GM23338 (cell line): ENCODE data around the gene IQCK. TPM values are rescaled to one million over a fixed set of nuclear protein-coding genes. Genes with fewer than 3 reads are reported as not detected.

Source experiments
- ATAC-seq: fragments of 200-7000 bp; cut with Tn5 transposase; 3 replicates; pipeline ENCODE4 v1.9.1; 2020
- DNase-seq: peaks from one replicate; pipeline ENCODE4 v3.0.0-alpha.2; 2015; ENCODE audit warnings: low spot score
- H2AFZ ChIP-seq: fragments of 200-600 bp; sonication (generic); 2 replicates; pipeline ENCODE4 v1.8.0; 2016; ENCODE audit warnings: antibody characterized with exemption, mild to moderate bottlenecking, moderate library complexity
- H3F3A ChIP-seq: fragments of 200-600 bp; sonication (generic); replicated peaks from 2 replicates; pipeline ENCODE4 v1.8.0; 2017; ENCODE audit warnings: antibody characterized with exemption, mixed run types, low read depth
- H3K27ac ChIP-seq: fragments of 200-600 bp; sonication (generic); 2 replicates; pipeline ENCODE4 v1.6.1; 2016; ENCODE audit warnings: low read depth
- H3K27me3 ChIP-seq: fragments of 200-600 bp; sonication (generic); 2 replicates; pipeline ENCODE4 v1.8.0; 2016; ENCODE audit warnings: mild to moderate bottlenecking, mixed run types, moderate library complexity; ENCODE audit not compliant: insufficient read depth
- H3K36me3 ChIP-seq: fragments of 200-600 bp; sonication (generic); 2 replicates; pipeline ENCODE4 v1.8.0; 2016; ENCODE audit warnings: mild to moderate bottlenecking; ENCODE audit not compliant: insufficient read depth
- H3K4me1 ChIP-seq: fragments of 200-600 bp; sonication (generic); 2 replicates; pipeline ENCODE4 v1.8.0; 2016; ENCODE audit warnings: mild to moderate bottlenecking, moderate library complexity; ENCODE audit not compliant: insufficient read depth
- H3K4me2 ChIP-seq: fragments of 200-600 bp; sonication (generic); 2 replicates; pipeline ENCODE4 v1.7.1; 2017; ENCODE audit warnings: mixed run types
- H3K4me3 ChIP-seq: fragments of 200-600 bp; sonication (generic); 2 replicates; pipeline ENCODE4 v1.6.1; 2016; ENCODE audit warnings: mixed run types
- H3K79me2 ChIP-seq: fragments of 200-600 bp; sonication (generic); replicated peaks from 2 replicates; pipeline ENCODE4 v1.8.0; 2017; ENCODE audit warnings: mild to moderate bottlenecking; ENCODE audit not compliant: insufficient read depth
- H3K9me2 ChIP-seq: fragments of 200-600 bp; sonication (generic); 2 replicates; pipeline ENCODE4 v1.8.0; 2017; ENCODE audit not compliant: insufficient read depth
- H4K20me1 ChIP-seq: fragments of 200-600 bp; sonication (generic); replicated peaks from 2 replicates; pipeline ENCODE4 v1.8.0; 2017; ENCODE audit warnings: mild to moderate bottlenecking; ENCODE audit not compliant: insufficient read depth
- H3K27ac Mint-ChIP-seq: 2 replicates; pipeline ENCODE4 v1.8.0; 2020; ENCODE audit warnings: inconsistent platforms, mild to moderate bottlenecking, moderate library complexity, mixed read lengths
- H3K27me3 Mint-ChIP-seq: 3 replicates; pipeline ENCODE4 v1.8.0; 2022; ENCODE audit warnings: low read depth, mild to moderate bottlenecking, moderate library complexity, mixed read lengths, inconsistent platforms; ENCODE audit not compliant: insufficient read depth, poor library complexity
- H3K36me3 Mint-ChIP-seq: 3 replicates; pipeline ENCODE4 v1.8.0; 2021; ENCODE audit warnings: low read depth, mild to moderate bottlenecking, inconsistent platforms, moderate library complexity, mixed read lengths
- H3K4me1 Mint-ChIP-seq: 3 replicates; pipeline ENCODE4 v1.8.0; 2020; ENCODE audit warnings: mild to moderate bottlenecking, inconsistent platforms, mixed read lengths
- H3K4me3 Mint-ChIP-seq: 3 replicates; pipeline ENCODE4 v1.8.0; 2021; ENCODE audit warnings: moderate library complexity, mild to moderate bottlenecking, inconsistent platforms, mixed read lengths
- H3K9me3 Mint-ChIP-seq: 3 replicates; pipeline ENCODE4 v1.8.0; 2020; ENCODE audit warnings: moderate library complexity, mild to moderate bottlenecking, inconsistent platforms, mixed read lengths
- CREB1 ChIP-seq: fragments of 250-450 bp; sonication (Bioruptor Pico); IDR thresholded peaks from 2 replicates; pipeline ENCODE4 v1.5.0; 2020; ENCODE audit warnings: low read depth, mild to moderate bottlenecking, moderate library complexity
- CTCF ChIP-seq, 2 experiments: fragments of 200-600 bp in 1 of 2; sonication (generic) in 1 of 2; conservative IDR thresholded peaks; 2 replicates each; pipeline versions ENCODE4 v1.5.1 to v1.6.1; 2016 to 2017; ENCODE audit warnings: antibody characterized with exemption in 2 of 2, low read depth in 2 of 2, mild to moderate bottlenecking in 2 of 2, moderate library complexity in 1 of 2
- ETS1 ChIP-seq: IDR thresholded peaks from 2 replicates; pipeline ENCODE4 v1.6.1; 2016; ENCODE audit warnings: antibody characterized with exemption
- EZH2 ChIP-seq: fragments of 200-600 bp; sonication (generic); IDR thresholded peaks from one replicate; pipeline ENCODE4 v1.8.0; 2017; ENCODE audit warnings: antibody characterized with exemption, mild to moderate bottlenecking, low read depth; ENCODE audit not compliant: unreplicated experiment
- EZH2phosphoT487 ChIP-seq: fragments of 200-600 bp; sonication (generic); IDR thresholded peaks from one replicate; pipeline ENCODE4 v1.8.1; 2018; ENCODE audit warnings: antibody characterized with exemption; ENCODE audit not compliant: unreplicated experiment
- JUNB ChIP-seq: IDR thresholded peaks from one replicate; pipeline ENCODE4 v1.6.1; 2016; ENCODE audit warnings: antibody characterized with exemption; ENCODE audit not compliant: unreplicated experiment
- NANOG ChIP-seq: IDR thresholded peaks from 2 replicates; pipeline ENCODE4 v1.6.1; 2016; ENCODE audit warnings: antibody characterized with exemption, borderline replicate concordance
- POLR2AphosphoS5 ChIP-seq: IDR thresholded peaks from 2 replicates; pipeline ENCODE4 v1.6.1; 2016; ENCODE audit warnings: antibody characterized with exemption, low read depth
- STAT1 ChIP-seq: IDR thresholded peaks from one replicate; pipeline ENCODE4 v1.6.1; 2016; ENCODE audit warnings: antibody characterized with exemption; ENCODE audit not compliant: unreplicated experiment
- ZNF114 ChIP-seq: fragments of 250-450 bp; sonication (Bioruptor Pico); IDR thresholded peaks from 2 replicates; pipeline ENCODE4 v1.5.0; 2020; ENCODE audit warnings: mild to moderate bottlenecking, moderate library complexity
- ZNF331 ChIP-seq: fragments of 250-450 bp; sonication (Bioruptor Pico); IDR thresholded peaks from 2 replicates; pipeline ENCODE4 v1.5.0; 2020; ENCODE audit warnings: low read depth, mild to moderate bottlenecking, moderate library complexity
- ZNF462 ChIP-seq: fragments of 250-450 bp; sonication (Bioruptor Pico); IDR thresholded peaks from 2 replicates; pipeline ENCODE4 v1.5.0; 2020; ENCODE audit warnings: mild to moderate bottlenecking, moderate library complexity
- polyA plus RNA-seq: library from polyadenylated mRNA; unstranded; fragments of >200 nt; fragmentation: Nextera tagmentation; extraction: Ambion mirVana; gene quantifications from 2 replicates; pipeline ENCODE4 v1.2.1, GENCODE V29; 2016
- total RNA-seq: library from RNA; depleted of rRNA; stranded (reverse); fragments of >200 nt; shearing (Covaris generic); gene quantifications from 2 replicates; pipeline ENCODE4 v1.2.3, GENCODE V29; 2014
- TF ChIP-seq, protein P1 (sequence below): IDR thresholded peaks from one replicate; pipeline ENCODE4 v1.6.1; 2018; ENCODE audit warnings: antibody characterized with exemption; ENCODE audit not compliant: unreplicated experiment

The IQCK gene
- total and polyA plus RNA-seq, 2 experiments from 2014 or later = 7.6 to 10.0 TPM

DNA sequence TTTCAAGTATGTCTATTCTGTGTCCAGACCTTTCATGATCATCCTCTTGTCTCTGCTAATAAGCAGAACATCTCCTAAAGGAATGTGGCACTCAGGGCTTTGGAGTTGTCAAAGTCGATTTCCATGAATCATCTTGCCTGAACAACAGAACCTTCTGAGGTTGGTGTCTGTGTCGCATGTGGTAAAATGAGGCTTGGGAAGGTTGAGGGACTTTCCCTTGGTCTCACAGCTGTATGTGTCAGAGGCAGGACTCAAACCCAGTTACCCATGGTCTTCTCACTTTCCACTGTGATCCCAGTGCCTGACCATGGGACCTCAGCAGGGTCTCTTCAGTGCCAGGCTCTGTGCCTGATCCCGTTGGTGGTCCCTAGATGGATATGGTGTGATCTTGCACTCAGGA lies 170.8 kb downstream of the IQCK start:
- H3K36me3 ChIP-seq = no peaks in the 10 kb centered on the region
- H3K4me1 Mint-ChIP-seq = no peaks in the 10 kb centered on the region

More for the DNA sequence above, 170.8 kb downstream of the IQCK start:
- TF ChIP-seq, protein P1, sequence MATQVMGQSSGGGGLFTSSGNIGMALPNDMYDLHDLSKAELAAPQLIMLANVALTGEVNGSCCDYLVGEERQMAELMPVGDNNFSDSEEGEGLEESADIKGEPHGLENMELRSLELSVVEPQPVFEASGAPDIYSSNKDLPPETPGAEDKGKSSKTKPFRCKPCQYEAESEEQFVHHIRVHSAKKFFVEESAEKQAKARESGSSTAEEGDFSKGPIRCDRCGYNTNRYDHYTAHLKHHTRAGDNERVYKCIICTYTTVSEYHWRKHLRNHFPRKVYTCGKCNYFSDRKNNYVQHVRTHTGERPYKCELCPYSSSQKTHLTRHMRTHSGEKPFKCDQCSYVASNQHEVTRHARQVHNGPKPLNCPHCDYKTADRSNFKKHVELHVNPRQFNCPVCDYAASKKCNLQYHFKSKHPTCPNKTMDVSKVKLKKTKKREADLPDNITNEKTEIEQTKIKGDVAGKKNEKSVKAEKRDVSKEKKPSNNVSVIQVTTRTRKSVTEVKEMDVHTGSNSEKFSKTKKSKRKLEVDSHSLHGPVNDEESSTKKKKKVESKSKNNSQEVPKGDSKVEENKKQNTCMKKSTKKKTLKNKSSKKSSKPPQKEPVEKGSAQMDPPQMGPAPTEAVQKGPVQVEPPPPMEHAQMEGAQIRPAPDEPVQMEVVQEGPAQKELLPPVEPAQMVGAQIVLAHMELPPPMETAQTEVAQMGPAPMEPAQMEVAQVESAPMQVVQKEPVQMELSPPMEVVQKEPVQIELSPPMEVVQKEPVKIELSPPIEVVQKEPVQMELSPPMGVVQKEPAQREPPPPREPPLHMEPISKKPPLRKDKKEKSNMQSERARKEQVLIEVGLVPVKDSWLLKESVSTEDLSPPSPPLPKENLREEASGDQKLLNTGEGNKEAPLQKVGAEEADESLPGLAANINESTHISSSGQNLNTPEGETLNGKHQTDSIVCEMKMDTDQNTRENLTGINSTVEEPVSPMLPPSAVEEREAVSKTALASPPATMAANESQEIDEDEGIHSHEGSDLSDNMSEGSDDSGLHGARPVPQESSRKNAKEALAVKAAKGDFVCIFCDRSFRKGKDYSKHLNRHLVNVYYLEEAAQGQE = no peak
- TF ChIP-seq ZNF114 (CRISPR knock-in tag) (no peak), ZNF462 (no peak), CTCF (conservative IDR thresholded peaks at IDR 0.05; ENCODE audit: low read depth in 2 of 2) (no peak), CREB1 (CRISPR knock-in tag) (no peak), POLR2AphosphoS5 (no peak), EZH2 (no peak), EZH2phosphoT487 (no peak), JUNB (no peak), STAT1 (no peak), ETS1 (no peak), NANOG (no peak), ZNF331 (CRISPR knock-in tag) (no peak)
- no peak for DNase-seq
- Histone ChIP-seq H3F3A (no peaks in the 10 kb centered on the region), H3K27me3 (peaks cover 12% of the 10 kb centered on the region), H3K4me2 (no peak overlapping the region), H3K9me2 (no peaks in the 10 kb centered on the region), H3K4me1 (no peaks in the 10 kb centered on the region; the same call in 1 of the 2 replicates), H3K27ac (no peak overlapping the region), H3K79me2 (peaks cover under 1% of the 10 kb centered on the region; the same call in 1 of the 2 replicates), H3K4me3 (no peak overlapping the region), H2AFZ (no peak overlapping the region), H4K20me1 (no peaks in the 10 kb centered on the region)
- H3K9me3 Mint-ChIP-seq = peaks cover 6% of the 10 kb centered on the region; the same call in 2 of the 3 replicates
- peaks cover 3% of the 10 kb centered on the region; the same call in 1 of the 3 replicates for H3K36me3 Mint-ChIP-seq
- ATAC-seq = no peak
- peaks cover 15% of the 10 kb centered on the region for H3K27me3 Mint-ChIP-seq
- H3K4me3 Mint-ChIP-seq = no peak overlapping the region
- H3K27ac Mint-ChIP-seq = no peak overlapping the region
